ENCODE results near the gene CHPF.

DNA sequence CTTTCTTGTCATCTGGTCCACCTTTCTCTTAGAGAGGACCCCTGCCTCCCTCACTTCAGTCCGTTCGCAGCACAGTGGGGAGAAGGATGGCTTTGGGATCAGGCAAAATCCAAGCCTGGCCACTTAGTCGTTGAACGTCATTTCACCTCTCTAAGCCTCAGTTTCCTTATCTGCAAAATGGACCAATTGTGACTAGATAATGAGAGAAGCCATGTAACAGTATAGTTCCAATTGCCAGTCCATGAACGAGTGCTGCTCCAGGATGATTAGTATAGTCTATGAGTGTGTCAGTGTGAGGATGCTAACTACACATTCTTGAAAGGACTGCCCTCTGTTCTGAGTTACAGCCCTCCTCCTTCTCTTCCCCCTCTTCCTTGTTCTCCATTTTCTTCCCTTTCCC is 29.6 kb upstream of the CHPF start:
- TF ChIP-seq EGR1 (IDR thresholded peaks at IDR 0.05; ENCODE audit: low read depth) (no peak), CEBPB (IDR thresholded peaks at IDR 0.05; ENCODE audit: low read depth) (no peak), POLR2A (IDR thresholded peaks at IDR 0.05; ENCODE audit: borderline replicate concordance, extremely low read depth, insufficient read depth, insufficient read length) (no peak), SRF (IDR thresholded peaks at IDR 0.05; ENCODE audit: low read depth) (no peak)
- TF ChIP-seq, protein P1, sequence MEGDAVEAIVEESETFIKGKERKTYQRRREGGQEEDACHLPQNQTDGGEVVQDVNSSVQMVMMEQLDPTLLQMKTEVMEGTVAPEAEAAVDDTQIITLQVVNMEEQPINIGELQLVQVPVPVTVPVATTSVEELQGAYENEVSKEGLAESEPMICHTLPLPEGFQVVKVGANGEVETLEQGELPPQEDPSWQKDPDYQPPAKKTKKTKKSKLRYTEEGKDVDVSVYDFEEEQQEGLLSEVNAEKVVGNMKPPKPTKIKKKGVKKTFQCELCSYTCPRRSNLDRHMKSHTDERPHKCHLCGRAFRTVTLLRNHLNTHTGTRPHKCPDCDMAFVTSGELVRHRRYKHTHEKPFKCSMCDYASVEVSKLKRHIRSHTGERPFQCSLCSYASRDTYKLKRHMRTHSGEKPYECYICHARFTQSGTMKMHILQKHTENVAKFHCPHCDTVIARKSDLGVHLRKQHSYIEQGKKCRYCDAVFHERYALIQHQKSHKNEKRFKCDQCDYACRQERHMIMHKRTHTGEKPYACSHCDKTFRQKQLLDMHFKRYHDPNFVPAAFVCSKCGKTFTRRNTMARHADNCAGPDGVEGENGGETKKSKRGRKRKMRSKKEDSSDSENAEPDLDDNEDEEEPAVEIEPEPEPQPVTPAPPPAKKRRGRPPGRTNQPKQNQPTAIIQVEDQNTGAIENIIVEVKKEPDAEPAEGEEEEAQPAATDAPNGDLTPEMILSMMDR (IDR thresholded peaks at IDR 0.05 in 2 of 3, conservative IDR thresholded peaks at IDR 0.05 in 1 of 3; ENCODE audit: borderline replicate concordance in 1 of 3, insufficient read depth in 1 of 3, low read depth in 2 of 3, low read length in 2 of 3): no peak
- TF ChIP-seq, protein P2, sequence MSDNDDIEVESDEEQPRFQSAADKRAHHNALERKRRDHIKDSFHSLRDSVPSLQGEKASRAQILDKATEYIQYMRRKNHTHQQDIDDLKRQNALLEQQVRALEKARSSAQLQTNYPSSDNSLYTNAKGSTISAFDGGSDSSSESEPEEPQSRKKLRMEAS (IDR thresholded peaks at IDR 0.05): no peak

All from HCT116 (cell line).